Measurements from ENCODE around the gene PCOLCE2.

PCOLCE2 gene

GRCh38 chr3:142907996-142908395, 19.1 kb upstream of the PCOLCE2 start:
- TF ChIP-seq, protein P1, sequence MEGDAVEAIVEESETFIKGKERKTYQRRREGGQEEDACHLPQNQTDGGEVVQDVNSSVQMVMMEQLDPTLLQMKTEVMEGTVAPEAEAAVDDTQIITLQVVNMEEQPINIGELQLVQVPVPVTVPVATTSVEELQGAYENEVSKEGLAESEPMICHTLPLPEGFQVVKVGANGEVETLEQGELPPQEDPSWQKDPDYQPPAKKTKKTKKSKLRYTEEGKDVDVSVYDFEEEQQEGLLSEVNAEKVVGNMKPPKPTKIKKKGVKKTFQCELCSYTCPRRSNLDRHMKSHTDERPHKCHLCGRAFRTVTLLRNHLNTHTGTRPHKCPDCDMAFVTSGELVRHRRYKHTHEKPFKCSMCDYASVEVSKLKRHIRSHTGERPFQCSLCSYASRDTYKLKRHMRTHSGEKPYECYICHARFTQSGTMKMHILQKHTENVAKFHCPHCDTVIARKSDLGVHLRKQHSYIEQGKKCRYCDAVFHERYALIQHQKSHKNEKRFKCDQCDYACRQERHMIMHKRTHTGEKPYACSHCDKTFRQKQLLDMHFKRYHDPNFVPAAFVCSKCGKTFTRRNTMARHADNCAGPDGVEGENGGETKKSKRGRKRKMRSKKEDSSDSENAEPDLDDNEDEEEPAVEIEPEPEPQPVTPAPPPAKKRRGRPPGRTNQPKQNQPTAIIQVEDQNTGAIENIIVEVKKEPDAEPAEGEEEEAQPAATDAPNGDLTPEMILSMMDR (IDR thresholded peaks at IDR 0.05; ENCODE audit: low read length), result no peak
- TF ChIP-seq EZH2 (IDR thresholded peaks at IDR 0.05; ENCODE audit: borderline replicate concordance, low read length), result no peak
- no peak overlapping the region for H3K9ac ChIP-seq (ENCODE audit: low read length)
- no peak overlapping the region for H3K4me3 ChIP-seq (ENCODE audit: low read depth, low read length, poor library complexity, severe bottlenecking)
- H3K4me1 ChIP-seq (ENCODE audit: insufficient read depth, low read length, severe bottlenecking), result peaks cover 8% of the 10 kb centered on the region
- no peak overlapping the region for H2AFZ ChIP-seq (ENCODE audit: low read length)
- H3K4me2 ChIP-seq (ENCODE audit: low read length), result no peak overlapping the region
- no peak overlapping the region for H3K27ac ChIP-seq (ENCODE audit: low read depth, low read length, poor library complexity, severe bottlenecking)
- no peaks in the 10 kb centered on the region for H3K79me2 ChIP-seq (ENCODE audit: insufficient read depth, low read length)
- no peaks in the 10 kb centered on the region for H3F3A ChIP-seq (ENCODE audit: insufficient read depth, low read length)
- H3K9me3 ChIP-seq (ENCODE audit: low read length), result no peaks in the 10 kb centered on the region
- H3K9me2 ChIP-seq (ENCODE audit: low read depth, low read length), result no peaks in the 10 kb centered on the region
- H3K27me3 ChIP-seq (ENCODE audit: insufficient read depth, low read length), result peaks cover 3% of the 10 kb centered on the region; the same call in 1 of the 2 replicates
- H4K20me1 ChIP-seq (ENCODE audit: insufficient read depth, low read length), result no peaks in the 10 kb centered on the region
- H3K36me3 ChIP-seq (ENCODE audit: insufficient read depth, low read length), result no peaks in the 10 kb centered on the region

- no peaks in the 10 kb centered on the region for H3F3A ChIP-seq (ENCODE audit: insufficient read depth, low read length)
- no peaks in the 10 kb centered on the region for H3K9me3 ChIP-seq (ENCODE audit: low read length)
- H3K4me3 ChIP-seq (ENCODE audit: low read depth, low read length, poor library complexity, severe bottlenecking), result peak overlapping the region; percentile 22
- no peak overlapping the region for H3K9ac ChIP-seq (ENCODE audit: low read length)
- H3K36me3 ChIP-seq (ENCODE audit: insufficient read depth, low read length), result no peaks in the 10 kb centered on the region
- no peaks in the 10 kb centered on the region for H4K20me1 ChIP-seq (ENCODE audit: insufficient read depth, low read length)
- TF ChIP-seq, protein P1 (IDR thresholded peaks at IDR 0.05; ENCODE audit: low read length), result peak; percentile 60; the same call in 1 of the 2 replicates
- no peak for TF ChIP-seq EZH2 (IDR thresholded peaks at IDR 0.05; ENCODE audit: borderline replicate concordance, low read length)
- no peaks in the 10 kb centered on the region for H3K9me2 ChIP-seq (ENCODE audit: low read depth, low read length)
- H3K79me2 ChIP-seq (ENCODE audit: insufficient read depth, low read length), result no peaks in the 10 kb centered on the region
- H3K4me1 ChIP-seq (ENCODE audit: insufficient read depth, low read length, severe bottlenecking), result peaks cover 8% of the 10 kb centered on the region
- peak overlapping the region; percentile 47 for H3K4me2 ChIP-seq (ENCODE audit: low read length)
- 0 out of 2 replicates have a peak overlapping the region, but pooled peaks have one; percentile 23 for H2AFZ ChIP-seq (ENCODE audit: low read length)
- no peaks in the 10 kb centered on the region for H3K27me3 ChIP-seq (ENCODE audit: insufficient read depth, low read length)
- H3K27ac ChIP-seq (ENCODE audit: low read depth, low read length, poor library complexity, severe bottlenecking), result no peak overlapping the region
Observed at GRCh38 chr3:142904639-142905436, 16.0 kb upstream of the PCOLCE2 start.

DNA sequence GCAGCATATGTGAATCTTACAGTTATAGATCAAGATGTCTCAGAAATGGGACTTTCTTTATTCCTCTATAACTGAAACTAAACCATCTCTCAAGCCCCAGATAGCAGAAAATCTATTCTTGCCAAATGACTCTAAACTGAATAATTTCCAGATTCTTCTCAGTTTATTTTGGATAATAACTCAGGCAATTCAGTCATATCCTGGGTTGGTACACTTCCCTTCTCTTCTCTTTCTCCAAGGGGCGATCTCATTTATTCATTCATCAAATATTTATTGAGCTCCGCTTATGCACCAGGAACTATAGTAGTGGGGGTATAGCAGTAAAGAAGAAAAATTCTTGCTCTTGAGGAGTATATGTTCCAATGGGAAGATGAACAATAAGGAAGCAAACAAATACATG, 13.5 kb upstream of the PCOLCE2 start:
- no peaks in the 10 kb centered on the region for H3K9me3 ChIP-seq (ENCODE audit: low read length)
- H3F3A ChIP-seq (ENCODE audit: insufficient read depth, low read length), result no peaks in the 10 kb centered on the region
- no peak overlapping the region for H2AFZ ChIP-seq (ENCODE audit: low read length)
- H4K20me1 ChIP-seq (ENCODE audit: insufficient read depth, low read length), result no peaks in the 10 kb centered on the region
- TF ChIP-seq, protein P1 (IDR thresholded peaks at IDR 0.05; ENCODE audit: low read length), result no peak
- TF ChIP-seq EZH2 (IDR thresholded peaks at IDR 0.05; ENCODE audit: borderline replicate concordance, low read length), result no peak
- H3K9ac ChIP-seq (ENCODE audit: low read length), result no peak overlapping the region
- H3K4me1 ChIP-seq (ENCODE audit: insufficient read depth, low read length, severe bottlenecking), result peaks cover 8% of the 10 kb centered on the region
- H3K9me2 ChIP-seq (ENCODE audit: low read depth, low read length), result no peaks in the 10 kb centered on the region
- no peak overlapping the region for H3K4me2 ChIP-seq (ENCODE audit: low read length)
- H3K27ac ChIP-seq (ENCODE audit: low read depth, low read length, poor library complexity, severe bottlenecking), result no peak overlapping the region
- H3K36me3 ChIP-seq (ENCODE audit: insufficient read depth, low read length), result no peaks in the 10 kb centered on the region
- H3K27me3 ChIP-seq (ENCODE audit: insufficient read depth, low read length), result no peaks in the 10 kb centered on the region
- H3K79me2 ChIP-seq (ENCODE audit: insufficient read depth, low read length), result no peaks in the 10 kb centered on the region
- H3K4me3 ChIP-seq (ENCODE audit: low read depth, low read length, poor library complexity, severe bottlenecking), result no peak overlapping the region
